ENCODE results near the gene PGP. TPM values are rescaled to one million over a fixed set of nuclear protein-coding genes. Genes with fewer than 3 reads are reported as not detected.

The PGP gene
- total and polyA plus RNA-seq, 4 donors: 3.4 to 9.9 (median 6.3) TPM

- H3K36me3 ChIP-seq (ENCODE audit: control insufficient read depth in 4 of 4, insufficient read depth in 3 of 4, low read depth in 1 of 4, low read length in 3 of 4): peaks cover 17 to 67% (median 33%) of the 10 kb centered on the region in 4 donors
- H3K27ac ChIP-seq (ENCODE audit: low read depth in 1 of 2, low read length in 2 of 2): no peak overlapping the region
- H3K4me1 ChIP-seq (ENCODE audit: control insufficient read depth in 4 of 4, insufficient read depth in 4 of 4, low read length in 3 of 4): no peaks in the 10 kb centered on the region
These were observed 41.8 kb downstream of the PGP start for GRCh38 chr16:2172688-2173335.

GRCh38 chr16:2171601-2172178 lies 43.0 kb downstream of the PGP start:
- H3K4me3 ChIP-seq (ENCODE audit: low read depth in 1 of 3, low read length in 3 of 3): no peak overlapping the region
- H3K36me3 ChIP-seq (ENCODE audit: control insufficient read depth in 4 of 4, insufficient read depth in 3 of 4, low read depth in 1 of 4, low read length in 3 of 4): peaks cover 17 to 62% (median 29%) of the 10 kb centered on the region in 4 donors
- H3K27ac ChIP-seq (ENCODE audit: low read depth in 1 of 2, low read length in 2 of 2): no peak overlapping the region
- TF ChIP-seq MAX (IDR thresholded peaks at IDR 0.05) (no peak), CTCF (IDR thresholded peaks at IDR 0.05; ENCODE audit: low read depth, low read length, missing input control) (no peak), HNF4G (IDR thresholded peaks at IDR 0.05) (no peak), SP1 (IDR thresholded peaks at IDR 0.05) (no peak), GABPA (IDR thresholded peaks at IDR 0.05 in 1 of 2, conservative IDR thresholded peaks at IDR 0.05 in 1 of 2) (no peak), NR2F2 (IDR thresholded peaks at IDR 0.05) (no peak), ZBTB33 (IDR thresholded peaks at IDR 0.05) (no peak)
- peaks cover 1 to 10% (median 7%) of the 10 kb centered on the region in 4 donors for H3K4me1 ChIP-seq (ENCODE audit: control insufficient read depth in 4 of 4, insufficient read depth in 4 of 4, low read length in 3 of 4)
- WGBS: 93% methylated on average over 28 of the region's 28 CpGs
- no peak overlapping the region for H3K9ac ChIP-seq (ENCODE audit: low read depth in 1 of 2, low read length in 2 of 2)
- no peaks in the 10 kb centered on the region for H3K9me3 ChIP-seq (ENCODE audit: control insufficient read depth in 4 of 4, low read length in 3 of 4)
- DNase-seq (ENCODE audit: low spot score): no peak
- H3K27me3 ChIP-seq (ENCODE audit: control insufficient read depth in 4 of 4, insufficient read depth in 4 of 4, low read length in 3 of 4): no peaks in the 10 kb centered on the region

More at GRCh38 chr16:2172688-2173335, 41.8 kb downstream of the PGP start:
- Histone ChIP-seq H3K9ac (ENCODE audit: low read depth in 1 of 2, low read length in 2 of 2) (no peak overlapping the region), H3K4me3 (ENCODE audit: low read depth in 1 of 3, low read length in 3 of 3) (no peak overlapping the region), H3K9me3 (ENCODE audit: control insufficient read depth in 4 of 4, low read length in 3 of 4) (no peaks in the 10 kb centered on the region), H3K27me3 (ENCODE audit: control insufficient read depth in 4 of 4, insufficient read depth in 4 of 4, low read length in 3 of 4) (no peaks in the 10 kb centered on the region)
- TF ChIP-seq, protein P1, sequence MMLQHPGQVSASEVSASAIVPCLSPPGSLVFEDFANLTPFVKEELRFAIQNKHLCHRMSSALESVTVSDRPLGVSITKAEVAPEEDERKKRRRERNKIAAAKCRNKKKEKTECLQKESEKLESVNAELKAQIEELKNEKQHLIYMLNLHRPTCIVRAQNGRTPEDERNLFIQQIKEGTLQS (IDR thresholded peaks at IDR 0.05): no peak
- no peak for TF ChIP-seq RXRA (IDR thresholded peaks at IDR 0.05)
- no peak for TF ChIP-seq JUND (IDR thresholded peaks at IDR 0.05)
- TF ChIP-seq RAD21 (IDR thresholded peaks at IDR 0.05): no peak
- no peak for TF ChIP-seq NR2F2 (IDR thresholded peaks at IDR 0.05)
- TF ChIP-seq MAX (IDR thresholded peaks at IDR 0.05): no peak
- no peak for TF ChIP-seq CTCF (IDR thresholded peaks at IDR 0.05; ENCODE audit: low read depth, low read length, missing input control)
- TF ChIP-seq TAF1 (conservative IDR thresholded peaks at IDR 0.05): no peak
- TF ChIP-seq, protein P2, sequence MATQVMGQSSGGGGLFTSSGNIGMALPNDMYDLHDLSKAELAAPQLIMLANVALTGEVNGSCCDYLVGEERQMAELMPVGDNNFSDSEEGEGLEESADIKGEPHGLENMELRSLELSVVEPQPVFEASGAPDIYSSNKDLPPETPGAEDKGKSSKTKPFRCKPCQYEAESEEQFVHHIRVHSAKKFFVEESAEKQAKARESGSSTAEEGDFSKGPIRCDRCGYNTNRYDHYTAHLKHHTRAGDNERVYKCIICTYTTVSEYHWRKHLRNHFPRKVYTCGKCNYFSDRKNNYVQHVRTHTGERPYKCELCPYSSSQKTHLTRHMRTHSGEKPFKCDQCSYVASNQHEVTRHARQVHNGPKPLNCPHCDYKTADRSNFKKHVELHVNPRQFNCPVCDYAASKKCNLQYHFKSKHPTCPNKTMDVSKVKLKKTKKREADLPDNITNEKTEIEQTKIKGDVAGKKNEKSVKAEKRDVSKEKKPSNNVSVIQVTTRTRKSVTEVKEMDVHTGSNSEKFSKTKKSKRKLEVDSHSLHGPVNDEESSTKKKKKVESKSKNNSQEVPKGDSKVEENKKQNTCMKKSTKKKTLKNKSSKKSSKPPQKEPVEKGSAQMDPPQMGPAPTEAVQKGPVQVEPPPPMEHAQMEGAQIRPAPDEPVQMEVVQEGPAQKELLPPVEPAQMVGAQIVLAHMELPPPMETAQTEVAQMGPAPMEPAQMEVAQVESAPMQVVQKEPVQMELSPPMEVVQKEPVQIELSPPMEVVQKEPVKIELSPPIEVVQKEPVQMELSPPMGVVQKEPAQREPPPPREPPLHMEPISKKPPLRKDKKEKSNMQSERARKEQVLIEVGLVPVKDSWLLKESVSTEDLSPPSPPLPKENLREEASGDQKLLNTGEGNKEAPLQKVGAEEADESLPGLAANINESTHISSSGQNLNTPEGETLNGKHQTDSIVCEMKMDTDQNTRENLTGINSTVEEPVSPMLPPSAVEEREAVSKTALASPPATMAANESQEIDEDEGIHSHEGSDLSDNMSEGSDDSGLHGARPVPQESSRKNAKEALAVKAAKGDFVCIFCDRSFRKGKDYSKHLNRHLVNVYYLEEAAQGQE (IDR thresholded peaks at IDR 0.05): no peak
- TF ChIP-seq YY1 (IDR thresholded peaks at IDR 0.05): no peak
- WGBS: 96% methylated on average over 29 of the region's 29 CpGs
- no peak for DNase-seq (ENCODE audit: low spot score)
